Measurements from ENCODE around the gene TAS2R8.
"Not testable (repeated sequence)": the region's sequence is repeated elsewhere in the genome, so short reads cannot be mapped to it uniquely, and the experiment has no call there.

Gene TAS2R8

GRCh38 chr12:10807186-10807585, at the start of gene TAS2R8:
TSS of gene TAS2R8 (minus strand) at chr12:10807286. CDS start at chr12:10806980, 306 bp downstream.
- FAIRE-seq (no peak), DNase-seq (ENCODE audit: extremely low spot score, insufficient read length, low read depth) (no peak)

GRCh38 chr12:10855807-10856206, 48.7 kb upstream of the TAS2R8 start:
- DNase-seq (ENCODE audit: extremely low spot score, insufficient read length, low read depth) = no peak
- FAIRE-seq = no peak

- no peak for DNase-seq (ENCODE audit: extremely low spot score, insufficient read length, low read depth)
- FAIRE-seq = no peak
Observed at GRCh38 chr12:10853776-10854175, 46.7 kb upstream of the TAS2R8 start.

GRCh38 chr12:10851243-10851858, 44.3 kb upstream of the TAS2R8 start:
- no peak for DNase-seq (ENCODE audit: extremely low spot score, insufficient read length, low read depth)
- FAIRE-seq = no peak

- DNase-seq (ENCODE audit: extremely low spot score, insufficient read length, low read depth) = no peak
- no peak for FAIRE-seq
Observed at GRCh38 chr12:10849425-10849878, 42.4 kb upstream of the TAS2R8 start, which contains the start of gene PRR4. TSS of gene PRR4 (minus strand) at chr12:10849475. CDS start at chr12:10849437, 38 bp downstream.

GRCh38 chr12:10847744-10848143, 40.7 kb upstream of the TAS2R8 start:
- FAIRE-seq (no peak), DNase-seq (ENCODE audit: extremely low spot score, insufficient read length, low read depth) (no peak)

GRCh38 chr12:10842862-10843261, 35.8 kb upstream of the TAS2R8 start:
- DNase-seq (ENCODE audit: extremely low spot score, insufficient read length, low read depth) (no peak), FAIRE-seq (no peak)

GRCh38 chr12:10838461-10838860, 31.4 kb upstream of the TAS2R8 start:
- FAIRE-seq = no peak

GRCh38 chr12:10829994-10830393, 22.9 kb upstream of the TAS2R8 start:
- FAIRE-seq (no peak), DNase-seq (ENCODE audit: extremely low spot score, insufficient read length, low read depth) (no peak)

More at GRCh38 chr12:10838461-10838860, 31.4 kb upstream of the TAS2R8 start:
- DNase-seq (ENCODE audit: extremely low spot score, insufficient read length, low read depth) = no peak

- DNase-seq (ENCODE audit: extremely low spot score, insufficient read length, low read depth) = no peak
- no peak for FAIRE-seq
Observed at GRCh38 chr12:10826258-10826657, 19.2 kb upstream of the TAS2R8 start, which contains the start of gene TAS2R10. TSS of gene TAS2R10 (minus strand) at chr12:10826358. CDS start at chr12:10826269, 89 bp downstream.

- no peak for DNase-seq (ENCODE audit: extremely low spot score, insufficient read length, low read depth)
- FAIRE-seq = no peak
Observed at GRCh38 chr12:10824957-10825356, 17.9 kb upstream of the TAS2R8 start.

- no peak for DNase-seq (ENCODE audit: extremely low spot score, insufficient read length, low read depth)
- FAIRE-seq = no peak
Observed at GRCh38 chr12:10811883-10812536, 4.9 kb upstream of the TAS2R8 start.

GRCh38 chr12:10810068-10810467, 3.0 kb upstream of the TAS2R8 start, which contains the start of gene TAS2R9:
TSS of gene TAS2R9 (minus strand) at chr12:10810168. CDS start at chr12:10810075, 93 bp downstream.
- no peak for FAIRE-seq
- no peak for DNase-seq (ENCODE audit: extremely low spot score, insufficient read length, low read depth)

GRCh38 chr12:10802587-10802986, 4.5 kb downstream of the TAS2R8 start, which contains the start of gene TAS2R7:
TSS of gene TAS2R7 (minus strand) at chr12:10802627. CDS start at chr12:10802570, 57 bp downstream.
- DNase-seq (ENCODE audit: extremely low spot score, insufficient read length, low read depth) (no peak), FAIRE-seq (no peak)

- no peak for FAIRE-seq
- no peak for DNase-seq (ENCODE audit: extremely low spot score, insufficient read length, low read depth)
Observed at GRCh38 chr12:10801741-10802140, 5.3 kb downstream of the TAS2R8 start.

- DNase-seq (ENCODE audit: extremely low spot score, insufficient read length, low read depth) (no peak), FAIRE-seq (no peak)
Observed at GRCh38 chr12:10794222-10794621, 12.9 kb downstream of the TAS2R8 start.

GRCh38 chr12:10791769-10792168, 15.3 kb downstream of the TAS2R8 start:
- not testable (repeated sequence) for FAIRE-seq; DNase-seq (ENCODE audit: extremely low spot score, insufficient read length, low read depth)

- FAIRE-seq (no peak), DNase-seq (ENCODE audit: extremely low spot score, insufficient read length, low read depth) (no peak)
Observed at GRCh38 chr12:10783252-10783651, 23.8 kb downstream of the TAS2R8 start.

- no peak for DNase-seq (ENCODE audit: extremely low spot score, insufficient read length, low read depth)
- FAIRE-seq = no peak
Observed at GRCh38 chr12:10779103-10779502, 28.0 kb downstream of the TAS2R8 start.

- peak; percentile 51 for FAIRE-seq
- DNase-seq (ENCODE audit: extremely low spot score, insufficient read length, low read depth) = no peak
Observed at GRCh38 chr12:10771132-10771733, 35.9 kb downstream of the TAS2R8 start.

- DNase-seq (ENCODE audit: extremely low spot score, insufficient read length, low read depth) (no peak), FAIRE-seq (no peak)
Observed at GRCh38 chr12:10759657-10760056, 47.4 kb downstream of the TAS2R8 start.
